ENCODE data around the gene LXN.

- no peak for TF ChIP-seq POLR2A (IDR thresholded peaks at IDR 0.05; ENCODE audit: low read depth, low read length)
- no peak for TF ChIP-seq PAX5 (IDR thresholded peaks at IDR 0.05; ENCODE audit: insufficient read depth, low read length, severe bottlenecking)
These were observed 21.3 kb downstream of the LXN start for GRCh38 chr3:158651192-158651591.
